GM12873 (cell line): ENCODE measurements around the gene SERF1A.
"Not testable (repeated sequence)": the region's sequence is repeated elsewhere in the genome, so short reads cannot be mapped to it uniquely, and the experiment has no call there.

ENCODE experiments used
- CTCF ChIP-seq: IDR thresholded peaks from 2 replicates; pipeline ENCODE4 v1.5.1; 2012; ENCODE audit warnings: low read depth, mild to moderate bottlenecking, moderate library complexity, low read length, control low read depth; ENCODE audit not compliant: insufficient read depth; ENCODE audit errors: missing control alignments

SERF1A gene

GRCh38 chr5:70900533-70901271 is at the start of gene SERF1A:
SERF1A (plus strand) TSS chr5:70900669; CDS start chr5:70900870, 201 bp downstream.
- TF ChIP-seq CTCF = not testable (repeated sequence)
